H7 (cell line): Measurements from ENCODE around the gene RNF128. TPM values are rescaled to one million over a fixed set of nuclear protein-coding genes. Genes with fewer than 3 reads are reported as not detected.
"Not testable (repeated sequence)": the region's sequence is repeated elsewhere in the genome, so short reads cannot be mapped to it uniquely, and the experiment has no call there.

ENCODE experiments used
- DNase-seq: peaks from one replicate; pipeline ENCODE4 v3.0.0; 2012
- H3K27me3 ChIP-seq: 2 replicates; pipeline ENCODE4 v1.6.0; 2011; ENCODE audit warnings: mild to moderate bottlenecking, low read length; ENCODE audit not compliant: control insufficient read depth, insufficient read depth
- H3K36me3 ChIP-seq: replicated peaks from 2 replicates; pipeline ENCODE4 v1.5.1; 2011; ENCODE audit warnings: low read length; ENCODE audit not compliant: control insufficient read depth, insufficient read depth
- H3K4me3 ChIP-seq: 2 replicates; pipeline ENCODE4 v1.5.1; 2011; ENCODE audit warnings: low read depth, mild to moderate bottlenecking, control low read depth, low read length, moderate library complexity; ENCODE audit not compliant: insufficient read depth
- total RNA-seq: library from RNA; depleted of rRNA; stranded (reverse); fragments of >200 nt; shearing (Covaris generic); gene quantifications from 2 replicates; pipeline ENCODE4 v1.2.3, GENCODE V29; 2014; rRNA removed

RNF128 gene
- total RNA-seq, 1 experiment from 2014 or later, result 0.62 TPM

DNA sequence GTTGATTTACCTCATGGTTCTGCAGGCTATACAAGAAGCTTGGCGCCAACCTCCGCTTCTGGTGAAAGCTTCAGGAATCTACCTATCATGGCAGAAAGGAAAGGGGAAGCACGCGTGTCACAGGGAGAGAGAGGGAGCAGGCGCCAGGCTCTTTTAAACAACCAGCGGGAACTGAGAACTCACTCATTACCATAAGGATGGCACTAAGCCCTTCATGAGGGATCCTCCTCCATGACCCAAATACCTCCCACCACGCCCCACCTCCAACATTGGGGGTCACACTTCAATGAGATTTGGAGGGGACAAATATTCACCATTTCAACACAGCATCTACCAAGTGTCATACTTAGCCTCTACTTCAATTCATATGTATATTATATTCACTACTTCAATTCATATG is 57.2 kb downstream of the RNF128 start:
- H3K27me3 ChIP-seq, result no peaks in the 10 kb centered on the region
- no peaks in the 10 kb centered on the region for H3K36me3 ChIP-seq
- H3K4me3 ChIP-seq, result no peak overlapping the region
- DNase-seq, result peak; percentile 6

DNA sequence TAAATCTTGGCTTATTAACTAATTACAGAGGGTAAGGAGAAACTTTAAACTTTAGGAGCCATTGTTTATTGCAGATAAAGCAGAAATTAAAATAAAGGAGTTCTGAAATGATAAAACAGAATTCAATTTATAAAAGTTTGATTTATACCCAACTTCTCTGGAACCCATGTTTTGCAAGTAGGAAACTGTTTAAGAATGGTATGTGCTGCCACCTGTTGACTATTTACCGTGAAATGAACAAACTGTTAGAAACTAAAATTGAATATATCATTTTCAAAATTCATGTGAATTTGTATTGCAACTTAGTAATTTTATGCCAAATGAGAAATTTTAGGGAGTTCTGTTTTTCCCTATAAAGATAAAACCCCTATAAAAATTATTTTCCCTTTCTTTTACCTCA is 65.0 kb downstream of the RNF128 start:
- Histone ChIP-seq H3K27me3 (no peaks in the 10 kb centered on the region), H3K4me3 (no peak overlapping the region), H3K36me3 (no peaks in the 10 kb centered on the region)
- no peak for DNase-seq

DNA sequence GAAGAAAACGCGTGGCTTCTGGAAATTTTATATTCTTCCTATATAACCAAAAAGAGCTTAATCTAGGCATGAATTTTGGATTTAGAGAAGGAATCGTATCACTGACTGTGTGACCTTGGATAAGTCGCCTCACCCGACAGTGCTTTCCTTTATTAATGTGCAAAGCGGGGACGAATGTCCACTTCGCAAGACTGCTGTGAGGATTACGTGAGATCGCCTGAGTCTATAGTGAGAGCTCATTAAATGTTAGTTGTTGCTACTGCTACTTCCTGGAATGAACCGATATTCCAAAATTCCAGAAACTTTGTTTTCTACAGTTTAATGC is 75.5 kb downstream of the RNF128 start:
- no peak for DNase-seq
- Histone ChIP-seq H3K4me3 (peak overlapping the region; percentile 65), H3K36me3 (no peaks in the 10 kb centered on the region), H3K27me3 (peaks cover 26% of the 10 kb centered on the region)

DNA sequence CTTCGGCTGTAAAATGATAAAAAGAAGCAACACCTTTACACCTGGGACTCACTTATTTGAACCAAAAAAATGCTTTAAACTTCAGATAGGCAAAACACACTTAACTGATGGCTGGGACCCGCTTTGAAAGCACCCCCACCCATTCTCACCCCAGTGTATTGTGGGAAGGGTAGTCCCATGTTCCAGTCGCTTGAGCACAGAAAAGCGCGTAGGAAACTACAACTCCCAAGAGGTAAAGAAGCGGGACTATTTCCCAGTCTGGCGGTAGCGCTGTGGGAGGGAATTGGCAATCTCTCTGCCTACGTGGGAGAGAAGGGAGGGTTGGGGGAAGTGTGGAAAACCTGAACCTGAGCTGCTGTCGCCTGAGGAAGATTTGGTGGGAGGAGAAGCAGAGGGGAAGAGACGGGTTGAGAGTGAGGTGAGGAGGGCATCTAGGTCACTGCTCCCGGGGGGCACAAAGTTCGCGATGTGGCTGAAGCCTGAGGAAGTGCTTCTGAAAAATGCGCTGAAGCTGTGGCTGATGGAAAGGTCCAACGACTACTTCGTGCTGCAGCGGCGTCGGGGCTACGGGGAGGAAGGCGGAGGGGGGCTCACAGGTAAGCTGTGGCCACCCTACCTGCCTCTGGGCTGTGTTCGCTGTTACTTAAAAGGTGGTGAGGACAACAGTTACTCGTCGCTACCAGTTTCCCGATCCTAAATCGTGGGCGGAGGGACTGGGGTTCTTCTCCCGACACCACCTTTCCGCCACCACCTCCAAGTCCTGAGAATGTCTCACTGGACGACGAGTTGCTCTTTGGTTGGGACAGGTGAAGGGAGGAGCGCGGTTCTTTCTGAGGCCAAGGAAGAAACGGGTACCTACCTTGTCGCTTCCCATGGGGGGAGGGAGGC is 76.1 kb downstream of the RNF128 start, which contains the start of gene TBC1D8B:
TSS of gene TBC1D8B (plus strand) at position 286 of the 888 bp plus-strand sequence. CDS start at position 467, 181 bp downstream.
- Histone ChIP-seq H3K4me3 (peak within 1 kb of the TSS; percentile 65), H3K27me3 (peaks cover 26% of the 10 kb centered on the region), H3K36me3 (no peaks in the 10 kb centered on the region)
- peak; percentile 55 for DNase-seq

DNA sequence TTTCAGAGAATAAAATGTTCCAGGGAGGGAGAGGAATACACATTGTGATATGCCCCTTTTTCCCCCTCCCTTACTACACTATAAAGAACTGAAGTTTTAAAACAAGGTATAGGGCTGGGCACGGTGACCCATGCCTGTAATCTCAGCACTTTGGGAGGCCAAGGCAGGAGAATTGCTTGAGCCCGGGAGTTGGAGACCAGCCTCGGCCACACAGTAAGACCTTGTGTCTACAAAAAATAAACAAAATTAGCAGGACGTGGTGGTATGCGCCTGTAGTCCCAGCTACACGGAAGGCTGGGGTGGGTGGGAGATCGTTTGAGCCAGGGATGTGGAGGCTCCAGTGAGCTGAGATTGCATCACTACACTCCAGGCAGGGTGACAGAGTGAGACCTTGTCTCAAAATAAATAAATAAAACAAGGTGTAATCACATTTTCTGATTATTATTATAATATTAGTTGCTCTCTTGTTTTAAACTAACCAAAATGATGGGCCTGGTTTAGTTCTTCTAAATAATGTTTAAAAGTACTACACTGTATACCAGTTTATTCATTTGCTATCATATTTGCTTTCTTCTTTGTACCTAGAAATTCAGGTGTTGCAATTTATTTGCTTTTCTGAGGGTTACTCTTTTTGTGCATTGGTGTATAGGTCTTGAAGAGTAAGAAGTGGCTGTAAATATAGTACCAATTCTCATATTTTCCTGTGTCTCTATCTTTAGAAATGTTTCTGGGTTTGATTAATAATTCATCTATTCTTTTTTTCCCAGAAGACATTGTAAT is 84.8 kb downstream of the RNF128 start:
- Histone ChIP-seq H3K27me3 (no peaks in the 10 kb centered on the region), H3K4me3 (no peak overlapping the region), H3K36me3 (no peaks in the 10 kb centered on the region)
- no peak for DNase-seq

DNA sequence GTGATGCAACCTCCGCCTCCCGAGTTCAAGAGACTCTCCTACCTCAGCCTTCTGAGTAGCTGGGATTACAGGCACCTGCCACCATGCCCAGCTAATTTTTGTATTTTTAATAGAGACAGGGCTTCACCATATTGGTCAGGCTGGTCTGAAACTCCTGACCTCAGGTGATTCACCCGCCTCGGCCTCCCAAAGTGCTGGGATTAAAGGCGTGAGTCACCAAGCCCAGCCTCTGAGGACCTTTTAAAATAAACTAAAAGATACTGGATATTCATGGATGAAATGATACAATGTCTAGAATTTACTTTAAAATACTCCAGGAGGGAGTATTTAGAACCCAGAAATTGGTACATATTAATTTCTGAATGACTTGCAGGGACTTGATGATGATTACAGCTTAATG is 86.4 kb downstream of the RNF128 start:
- not testable (repeated sequence) for H3K36me3 ChIP-seq, H3K4me3 ChIP-seq, H3K27me3 ChIP-seq, DNase-seq

DNA sequence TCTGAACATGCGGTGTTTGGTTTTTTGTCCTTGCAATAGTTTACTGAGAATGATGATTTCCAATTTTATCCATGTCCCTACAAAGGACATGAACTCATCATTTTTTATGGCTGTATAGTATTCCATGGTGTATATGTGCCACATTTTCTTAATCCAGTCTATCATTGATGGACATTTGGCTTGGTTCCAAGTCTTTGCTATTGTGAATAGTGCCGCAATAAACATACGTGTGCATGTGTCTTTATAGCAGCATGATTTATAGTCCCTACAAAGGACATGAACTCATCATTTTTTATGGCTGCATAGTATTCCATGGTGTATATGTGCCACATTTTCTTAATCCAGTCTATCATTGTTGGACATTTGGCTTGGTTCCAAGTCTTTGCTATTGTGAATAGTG is 87.6 kb downstream of the RNF128 start:
- H3K4me3 ChIP-seq, H3K27me3 ChIP-seq, H3K36me3 ChIP-seq, DNase-seq: not testable (repeated sequence)

Other genes with a start within 250 kb of the RNF128 start
- gene RADX, start 114.7 kb upstream of the RNF128 start, total RNA-seq, result 5.0 and 7.2 TPM in 2 replicates
- gene TBC1D8B, start 76.0 kb downstream of the RNF128 start, total RNA-seq, result 1.1 and 2.7 TPM in 2 replicates
- 0.24 TPM in 1 of 2 replicates, not detected in the other for gene RIPPLY1, start 176.6 kb downstream of the RNF128 start, total RNA-seq
- gene CLDN2, start 193.7 kb downstream of the RNF128 start, total RNA-seq, result not detected in 2 replicates